Lower leg skin (tissue), 3 donors: ENCODE measurements around the gene C16orf78.

Source experiments
- POLR2A ChIP-seq, 2 donors: fragments of 450-650 bp; IDR thresholded peaks; one replicate each; pipeline ENCODE4 v1.6.1; 2016 to 2017; ENCODE audit warnings: antibody characterized with exemption in 2 of 2, mild to moderate bottlenecking in 1 of 2, moderate library complexity in 1 of 2
- TF ChIP-seq, protein P1 (sequence below), 3 donors: fragments of 450-650 bp; IDR thresholded peaks; one replicate each; pipeline ENCODE4 v1.5.1; 2016; ENCODE audit warnings: antibody characterized with exemption in 3 of 3, mild to moderate bottlenecking in 3 of 3, moderate library complexity in 2 of 3

- TF ChIP-seq, protein P1, sequence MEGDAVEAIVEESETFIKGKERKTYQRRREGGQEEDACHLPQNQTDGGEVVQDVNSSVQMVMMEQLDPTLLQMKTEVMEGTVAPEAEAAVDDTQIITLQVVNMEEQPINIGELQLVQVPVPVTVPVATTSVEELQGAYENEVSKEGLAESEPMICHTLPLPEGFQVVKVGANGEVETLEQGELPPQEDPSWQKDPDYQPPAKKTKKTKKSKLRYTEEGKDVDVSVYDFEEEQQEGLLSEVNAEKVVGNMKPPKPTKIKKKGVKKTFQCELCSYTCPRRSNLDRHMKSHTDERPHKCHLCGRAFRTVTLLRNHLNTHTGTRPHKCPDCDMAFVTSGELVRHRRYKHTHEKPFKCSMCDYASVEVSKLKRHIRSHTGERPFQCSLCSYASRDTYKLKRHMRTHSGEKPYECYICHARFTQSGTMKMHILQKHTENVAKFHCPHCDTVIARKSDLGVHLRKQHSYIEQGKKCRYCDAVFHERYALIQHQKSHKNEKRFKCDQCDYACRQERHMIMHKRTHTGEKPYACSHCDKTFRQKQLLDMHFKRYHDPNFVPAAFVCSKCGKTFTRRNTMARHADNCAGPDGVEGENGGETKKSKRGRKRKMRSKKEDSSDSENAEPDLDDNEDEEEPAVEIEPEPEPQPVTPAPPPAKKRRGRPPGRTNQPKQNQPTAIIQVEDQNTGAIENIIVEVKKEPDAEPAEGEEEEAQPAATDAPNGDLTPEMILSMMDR (IDR thresholded peaks at IDR 0.05), result no peak
- TF ChIP-seq POLR2A (IDR thresholded peaks at IDR 0.05), result no peak
Measured at GRCh38 chr16:49348408-49349176, 25.0 kb upstream of the C16orf78 start.
